Mesendoderm (in vitro differentiated cells): Measurements from ENCODE around the gene KDM4B.
"Not testable (repeated sequence)": the region's sequence is repeated elsewhere in the genome, so short reads cannot be mapped to it uniquely, and the experiment has no call there.

Source experiments
- DNase-seq: peaks from one replicate; pipeline ENCODE4 v3.0.0; 2013
- H2AK5ac ChIP-seq: 2 replicates; pipeline ENCODE4 v1.6.1; 2013; ENCODE audit warnings: low read length, inconsistent platforms
- H2BK120ac ChIP-seq: 2 replicates; pipeline ENCODE4 v1.6.1; 2013; ENCODE audit warnings: low read depth, mild to moderate bottlenecking, low read length, moderate library complexity, mixed read lengths
- H2BK15ac ChIP-seq: replicated peaks from 2 replicates; pipeline ENCODE4 v1.6.1; 2013; ENCODE audit warnings: low read depth, mild to moderate bottlenecking, moderate library complexity
- H2BK5ac ChIP-seq: 2 replicates; pipeline ENCODE4 v1.6.1; 2013; ENCODE audit warnings: low read length, inconsistent platforms
- H3K18ac ChIP-seq: 2 replicates; pipeline ENCODE4 v1.6.1; 2013; ENCODE audit warnings: mild to moderate bottlenecking, low read length, mixed read lengths
- H3K23ac ChIP-seq: one replicate; pipeline ENCODE4 v1.6.1; 2013; ENCODE audit warnings: low read length
- H3K27ac ChIP-seq: 2 replicates; pipeline ENCODE4 v1.5.1; 2013; ENCODE audit warnings: low read depth, mild to moderate bottlenecking, inconsistent platforms, low read length, moderate library complexity
- H3K27me3 ChIP-seq: 2 replicates; pipeline ENCODE4 v1.6.1; 2013; ENCODE audit warnings: low read length, control low read depth, mild to moderate bottlenecking, inconsistent platforms; ENCODE audit not compliant: insufficient read depth, poor library complexity
- H3K36me3 ChIP-seq: 2 replicates; pipeline ENCODE4 v1.6.1; 2013; ENCODE audit warnings: low read length, inconsistent platforms; ENCODE audit not compliant: control insufficient read depth, insufficient read depth
- H3K4ac ChIP-seq: one replicate; pipeline ENCODE4 v1.6.1; 2013; ENCODE audit warnings: low read depth, mild to moderate bottlenecking, low read length, moderate library complexity
- H3K4me1 ChIP-seq: 2 replicates; pipeline ENCODE4 v1.6.1; 2013; ENCODE audit warnings: low read depth, low read length, inconsistent platforms; ENCODE audit not compliant: control insufficient read depth
- H3K4me2 ChIP-seq: 2 replicates; pipeline ENCODE4 v1.6.1; 2013; ENCODE audit warnings: low read length
- H3K4me3 ChIP-seq: 2 replicates; pipeline ENCODE4 v1.5.1; 2013; ENCODE audit warnings: mild to moderate bottlenecking, low read length
- H3K56ac ChIP-seq: one replicate; pipeline ENCODE4 v1.6.1; 2013; ENCODE audit warnings: low read length
- H3K79me1 ChIP-seq: 2 replicates; pipeline ENCODE4 v1.6.1; 2013; ENCODE audit warnings: low read length, inconsistent platforms
- H3K79me2 ChIP-seq: 2 replicates; pipeline ENCODE4 v1.6.1; 2013; ENCODE audit warnings: mild to moderate bottlenecking, low read length; ENCODE audit not compliant: control insufficient read depth, insufficient read depth
- H3K9ac ChIP-seq: 2 replicates; pipeline ENCODE4 v1.6.1; 2013; ENCODE audit warnings: low read length, inconsistent platforms
- H4K5ac ChIP-seq: one replicate; pipeline ENCODE4 v1.6.1; 2013; ENCODE audit warnings: low read length
- H4K8ac ChIP-seq: one replicate; pipeline ENCODE4 v1.6.1; 2013; ENCODE audit warnings: low read depth, mild to moderate bottlenecking, control low read depth, low read length, moderate library complexity
- WGBS: extraction: QIAGEN DNeasy Blood & Tissue Kit; methylation state at CpG from one replicate; pipeline ENCODE4 v1.1.7; 2013; ENCODE audit warnings: low lambda C conversion rate, missing lambda C conversion rate; ENCODE audit not compliant: insufficient coverage; ENCODE audit errors: extremely low coverage; 5-methylcytosine and 5-hydroxymethylcytosine counted together

The KDM4B gene

DNA sequence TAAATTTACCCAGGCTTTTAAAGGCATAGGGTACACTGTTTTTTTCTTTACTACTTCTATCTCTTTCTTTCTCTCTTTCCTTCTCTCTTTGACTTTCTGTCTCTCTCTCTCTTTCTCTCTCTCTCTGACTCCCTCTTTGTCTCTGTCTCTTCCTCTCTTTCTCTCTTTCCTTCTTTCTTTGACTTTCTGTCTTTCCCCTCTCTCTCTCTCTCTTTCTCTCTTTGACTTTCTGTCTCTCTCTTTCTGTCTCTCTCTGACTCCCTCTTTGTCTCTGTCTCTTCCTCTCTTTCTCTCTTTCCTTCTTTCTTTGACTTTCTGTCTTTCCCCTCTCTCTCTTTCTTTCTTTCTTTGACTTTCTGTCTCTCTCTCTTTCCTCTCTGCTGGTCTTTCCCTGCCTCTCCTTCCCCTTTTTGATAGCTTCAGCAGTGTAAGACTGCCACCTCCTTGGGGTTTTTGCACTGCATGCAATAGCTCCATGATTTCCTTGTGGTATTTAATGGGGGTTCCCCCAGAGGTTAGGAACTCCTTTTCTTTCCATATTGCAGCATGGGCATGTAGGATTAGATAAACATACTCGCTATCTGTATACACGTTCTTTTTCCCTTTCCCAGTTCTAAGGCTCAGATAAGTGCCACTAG lies 191.4 kb downstream of the KDM4B start:
- not testable (repeated sequence) for H3K27me3 ChIP-seq, H3K18ac ChIP-seq, H3K9ac ChIP-seq, H3K23ac ChIP-seq, H2AK5ac ChIP-seq, H3K79me1 ChIP-seq, H2BK15ac ChIP-seq, H3K4me3 ChIP-seq, H3K4ac ChIP-seq, H3K56ac ChIP-seq, H2BK120ac ChIP-seq, H3K4me1 ChIP-seq, H3K79me2 ChIP-seq, H3K4me2 ChIP-seq, H3K27ac ChIP-seq, H4K5ac ChIP-seq, H2BK5ac ChIP-seq, H3K36me3 ChIP-seq, H4K8ac ChIP-seq, DNase-seq
- WGBS, result no CpG with 5 or more reads among the region's 2 CpGs

DNA sequence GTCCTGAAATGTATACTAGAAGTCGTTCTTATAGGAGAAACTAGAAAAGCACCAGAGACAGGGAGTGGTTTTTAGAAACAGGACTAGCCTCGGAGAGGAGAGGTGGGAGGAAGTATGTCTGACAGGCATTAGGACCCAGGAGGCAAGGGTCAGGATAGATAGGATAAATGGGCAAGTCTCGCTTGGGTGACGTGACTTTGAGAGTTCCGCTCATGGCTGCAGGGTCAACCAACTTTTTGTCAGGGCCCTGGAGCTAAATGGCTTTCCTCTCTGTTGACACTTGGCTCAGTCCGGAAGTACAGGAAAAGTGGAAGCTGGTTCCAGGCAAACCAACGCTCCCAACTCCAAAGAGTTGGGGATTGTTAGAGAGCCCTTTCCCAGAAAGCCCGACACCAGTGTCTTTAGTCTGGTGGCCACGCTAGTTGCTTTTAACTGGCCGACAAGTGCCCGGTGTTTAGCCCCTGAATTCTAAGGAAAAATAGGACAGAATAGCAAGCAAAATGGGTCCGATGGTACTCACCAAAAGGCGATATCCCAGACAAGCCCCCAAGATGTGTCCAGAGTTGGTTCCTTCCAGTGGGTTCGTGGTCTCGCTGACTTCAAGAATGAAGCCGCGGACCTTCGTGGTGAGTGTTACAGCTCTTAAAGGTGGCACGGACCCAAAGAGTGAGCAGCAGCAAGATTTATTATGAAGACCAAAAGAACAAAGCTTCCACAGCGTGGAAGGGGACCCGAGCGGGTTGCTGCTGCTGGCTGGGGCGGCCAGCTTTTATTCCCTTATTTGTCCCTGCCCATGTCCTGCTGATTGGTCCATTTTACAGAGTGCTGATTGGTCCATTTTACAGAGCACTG lies 196.2 kb downstream of the KDM4B start:
- H3K27ac ChIP-seq, result not testable (repeated sequence)
- WGBS, result no CpG with 5 or more reads among the region's 23 CpGs
- DNase-seq, result peak; percentile 60

DNA sequence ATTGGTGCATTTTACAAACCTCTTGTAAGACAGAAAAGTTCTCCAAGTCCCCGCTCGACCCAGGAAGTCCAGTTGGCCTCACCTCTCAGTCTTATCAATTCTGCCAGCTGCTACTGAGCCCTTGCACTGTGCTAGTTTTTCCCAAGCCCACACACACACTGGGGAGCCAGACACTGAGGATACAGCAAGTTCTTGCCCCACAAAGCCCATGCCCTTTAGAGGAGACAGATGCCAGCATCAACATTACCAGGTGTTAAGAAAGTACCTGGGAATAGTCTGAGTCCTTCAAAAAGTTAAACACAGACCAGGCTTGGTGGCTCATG lies 196.7 kb downstream of the KDM4B start:
- Histone ChIP-seq H3K79me1 (no peaks in the 10 kb centered on the region), H3K4me3 (no peak overlapping the region), H2BK15ac (no peak overlapping the region), H3K4ac (no peak overlapping the region), H3K36me3 (no peaks in the 10 kb centered on the region), H3K4me1 (no peaks in the 10 kb centered on the region), H4K5ac (no peak overlapping the region), H3K9ac (no peak overlapping the region), H2BK120ac (no peak overlapping the region), H2BK5ac (no peak overlapping the region), H2AK5ac (no peak overlapping the region), H3K23ac (no peak overlapping the region), H3K56ac (no peak overlapping the region), H3K4me2 (no peak overlapping the region), H3K27me3 (no peaks in the 10 kb centered on the region), H3K79me2 (no peaks in the 10 kb centered on the region), H3K27ac (no peak overlapping the region), H4K8ac (no peak overlapping the region), H3K18ac (no peak overlapping the region)
- no peak for DNase-seq
- WGBS, result no CpG with 5 or more reads among the region's 2 CpGs

More for the DNA sequence above, 196.2 kb downstream of the KDM4B start:
- H3K9ac ChIP-seq, H3K4me2 ChIP-seq, H2BK15ac ChIP-seq, H2BK120ac ChIP-seq, H2BK5ac ChIP-seq, H3K79me1 ChIP-seq, H3K4me1 ChIP-seq, H4K8ac ChIP-seq, H3K18ac ChIP-seq, H3K4me3 ChIP-seq, H3K23ac ChIP-seq, H3K27me3 ChIP-seq, H3K4ac ChIP-seq, H4K5ac ChIP-seq, H2AK5ac ChIP-seq, H3K36me3 ChIP-seq, H3K79me2 ChIP-seq, H3K56ac ChIP-seq: not testable (repeated sequence)

DNA sequence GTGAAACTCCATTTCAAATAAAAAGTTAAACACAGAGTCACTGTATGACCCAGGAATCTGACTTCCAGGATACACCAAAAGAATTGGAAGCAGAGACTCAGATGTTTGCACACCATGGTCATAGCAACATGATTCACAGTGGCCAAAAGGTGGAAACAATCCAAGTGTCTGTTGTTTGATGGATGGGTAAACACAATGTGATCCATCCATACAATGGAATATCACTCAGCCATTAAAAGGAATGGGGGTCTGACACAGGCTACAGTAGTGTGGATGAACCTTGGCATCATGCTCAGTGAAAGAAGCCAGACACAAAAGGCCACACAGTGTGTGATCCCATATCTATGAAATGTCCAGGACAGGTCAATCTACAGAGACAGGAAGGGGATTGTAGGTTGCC lies 197.3 kb downstream of the KDM4B start:
- no peak overlapping the region for H3K4ac ChIP-seq
- no peak overlapping the region for H3K4me2 ChIP-seq

DNA sequence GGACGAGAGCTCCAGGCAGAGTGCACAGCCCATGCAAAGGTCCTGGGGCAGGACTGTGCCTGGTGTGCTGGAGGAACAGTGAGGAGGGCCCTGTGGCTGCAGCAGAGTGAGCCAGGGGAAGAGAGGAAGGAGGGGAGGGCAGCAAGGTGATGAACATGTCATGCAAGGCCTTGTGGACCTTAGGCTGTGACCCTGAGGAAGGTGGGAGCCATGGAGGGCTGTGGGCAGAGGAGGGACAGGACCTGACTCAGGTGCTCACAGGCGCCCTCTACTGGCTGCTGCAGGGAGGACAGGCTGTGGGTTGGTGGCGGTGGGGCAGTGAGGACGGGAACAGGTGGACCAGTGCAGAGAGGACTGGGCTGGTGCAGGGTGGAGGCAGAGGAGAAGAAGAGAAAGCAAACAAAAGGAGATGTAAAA lies 201.4 kb downstream of the KDM4B start:
- no peak overlapping the region for H2BK15ac ChIP-seq
- peak; percentile 35 for DNase-seq

More for the DNA sequence above, 197.3 kb downstream of the KDM4B start:
- Histone ChIP-seq H3K79me1 (no peaks in the 10 kb centered on the region), H2BK5ac (no peak overlapping the region), H3K9ac (no peak overlapping the region), H3K27me3 (no peaks in the 10 kb centered on the region), H3K18ac (no peak overlapping the region), H3K4me3 (no peak overlapping the region), H3K36me3 (no peaks in the 10 kb centered on the region), H2BK120ac (no peak overlapping the region), H4K8ac (no peak overlapping the region), H2AK5ac (no peak overlapping the region), H3K27ac (no peak overlapping the region), H3K23ac (no peak overlapping the region), H3K79me2 (no peaks in the 10 kb centered on the region), H2BK15ac (no peak overlapping the region), H3K4me1 (no peaks in the 10 kb centered on the region), H3K56ac (no peak overlapping the region), H4K5ac (no peak overlapping the region)
- DNase-seq, result no peak

More for the DNA sequence above, 201.4 kb downstream of the KDM4B start:
- no peaks in the 10 kb centered on the region for H3K36me3 ChIP-seq
- no peak overlapping the region for H3K4me2 ChIP-seq
- no peaks in the 10 kb centered on the region for H3K4me1 ChIP-seq
- H2AK5ac ChIP-seq, result no peak overlapping the region
- H3K56ac ChIP-seq, result no peak overlapping the region
- no peak overlapping the region for H3K27ac ChIP-seq
- no peaks in the 10 kb centered on the region for H3K79me1 ChIP-seq
- WGBS, result no CpG with 5 or more reads among the region's 4 CpGs
- H3K9ac ChIP-seq, result no peak overlapping the region
- no peak overlapping the region for H4K8ac ChIP-seq
- H3K23ac ChIP-seq, result no peak overlapping the region
- no peak overlapping the region for H3K4me3 ChIP-seq
- no peak overlapping the region for H4K5ac ChIP-seq
- no peak overlapping the region for H3K18ac ChIP-seq
- H3K4ac ChIP-seq, result no peak overlapping the region
- no peaks in the 10 kb centered on the region for H3K79me2 ChIP-seq
- no peaks in the 10 kb centered on the region for H3K27me3 ChIP-seq
- H2BK5ac ChIP-seq, result no peak overlapping the region
- H2BK120ac ChIP-seq, result no peak overlapping the region
